IPS-18c (cell line): ENCODE results near the gene ITIH5.

Experiments
- H3K4me3 ChIP-seq: 2 replicates; pipeline ENCODE4 v1.7.0; 2013; ENCODE audit warnings: low read depth, mild to moderate bottlenecking, low read length, moderate library complexity; ENCODE audit not compliant: insufficient read depth
- H3K9me3 ChIP-seq: one replicate; pipeline ENCODE4 v1.6.1; 2013; ENCODE audit warnings: mild to moderate bottlenecking, low read length, moderate library complexity; ENCODE audit not compliant: control insufficient read depth, insufficient read depth

Gene ITIH5

GRCh38 chr10:7520507-7521485 is 146.0 kb downstream of the ITIH5 start:
- H3K9me3 ChIP-seq = no peaks in the 10 kb centered on the region
- no peak overlapping the region for H3K4me3 ChIP-seq

- Histone ChIP-seq H3K4me3 (no peak overlapping the region), H3K9me3 (no peaks in the 10 kb centered on the region)
Observed at GRCh38 chr10:7519351-7519750, 147.4 kb downstream of the ITIH5 start.

GRCh38 chr10:7518693-7519092 is 148.1 kb downstream of the ITIH5 start:
- H3K4me3 ChIP-seq = no peak overlapping the region
- H3K9me3 ChIP-seq = no peaks in the 10 kb centered on the region

GRCh38 chr10:7515439-7515838 is 151.3 kb downstream of the ITIH5 start:
- no peak overlapping the region for H3K4me3 ChIP-seq
- peaks cover 2% of the 10 kb centered on the region for H3K9me3 ChIP-seq

GRCh38 chr10:7513936-7514335 is 152.8 kb downstream of the ITIH5 start:
- Histone ChIP-seq H3K4me3 (no peak overlapping the region), H3K9me3 (peaks cover 2% of the 10 kb centered on the region)

GRCh38 chr10:7513455-7513854 is 153.3 kb downstream of the ITIH5 start:
- Histone ChIP-seq H3K4me3 (no peak overlapping the region), H3K9me3 (peaks cover 2% of the 10 kb centered on the region)

- Histone ChIP-seq H3K9me3 (peaks cover 2% of the 10 kb centered on the region), H3K4me3 (no peak overlapping the region)
Observed at GRCh38 chr10:7512487-7512886, 154.3 kb downstream of the ITIH5 start.

GRCh38 chr10:7511612-7512011 is 155.2 kb downstream of the ITIH5 start:
- peaks cover 2% of the 10 kb centered on the region for H3K9me3 ChIP-seq
- H3K4me3 ChIP-seq = no peak overlapping the region
